Measurements from ENCODE around the gene TPCN2. TPM values are rescaled to one million over a fixed set of nuclear protein-coding genes. Genes with fewer than 3 reads are reported as not detected.
"Not testable (repeated sequence)": the region's sequence is repeated elsewhere in the genome, so short reads cannot be mapped to it uniquely, and the experiment has no call there.

The TPCN2 gene
- polyA plus RNA-seq (2012; ENCODE audit: missing spikeins) = 14.3 TPM

DNA sequence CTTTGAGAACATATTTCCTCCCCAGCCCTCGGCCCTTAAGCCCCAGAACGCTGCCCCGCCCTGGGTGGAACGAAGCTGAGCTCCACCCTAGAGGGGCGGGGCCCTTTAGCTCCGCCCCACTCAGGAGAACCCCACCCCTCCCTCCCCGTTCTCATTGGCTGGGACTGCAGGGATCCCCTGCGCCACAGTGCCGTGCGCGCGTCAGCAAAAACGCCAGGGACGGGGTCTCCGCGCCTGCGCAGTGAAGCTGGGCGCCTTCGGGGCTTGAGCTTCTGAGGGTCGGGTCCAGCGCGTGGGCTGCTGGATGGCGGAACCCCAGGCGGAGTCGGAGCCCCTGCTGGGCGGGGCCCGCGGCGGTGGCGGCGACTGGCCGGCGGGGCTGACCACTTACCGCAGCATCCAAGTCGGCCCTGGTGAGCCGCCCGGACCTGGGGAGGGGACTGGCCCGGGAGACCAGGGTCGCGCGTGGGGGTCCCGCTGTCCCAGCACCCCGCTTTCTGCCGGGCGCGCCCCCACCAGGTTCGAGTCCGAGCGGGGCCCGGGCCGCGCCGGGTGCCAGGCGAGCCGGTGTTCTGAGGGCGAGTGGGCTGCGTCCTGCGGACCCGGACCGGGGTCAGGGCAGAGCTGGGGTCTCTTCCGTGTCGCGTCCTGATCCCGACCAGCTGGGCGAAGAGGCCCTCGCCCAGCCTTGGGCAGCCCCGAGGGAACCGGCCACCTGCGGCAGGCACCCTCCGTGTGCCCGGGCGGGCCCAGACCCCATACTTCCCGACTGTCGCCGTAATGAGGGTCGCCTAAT is at the start of gene TPCN2:
TSS of gene TPCN2 (plus strand) at position 239 of the 796 bp plus-strand sequence. CDS start at position 305, 66 bp downstream.
- FAIRE-seq (peak; percentile 97), DNase-seq (ENCODE audit: insufficient read length) (peak; percentile 97)
- TF ChIP-seq POLR2A (IDR thresholded peaks at IDR 0.05; ENCODE audit: low read depth, low read length) (peak; percentile 60; the same call in 1 of the 2 replicates), POLR2AphosphoS5 (IDR thresholded peaks at IDR 0.05; ENCODE audit: low read depth, low read length) (no peak), TAF1 (IDR thresholded peaks at IDR 0.05; ENCODE audit: borderline replicate concordance, low read depth, low read length) (no peak)

DNA sequence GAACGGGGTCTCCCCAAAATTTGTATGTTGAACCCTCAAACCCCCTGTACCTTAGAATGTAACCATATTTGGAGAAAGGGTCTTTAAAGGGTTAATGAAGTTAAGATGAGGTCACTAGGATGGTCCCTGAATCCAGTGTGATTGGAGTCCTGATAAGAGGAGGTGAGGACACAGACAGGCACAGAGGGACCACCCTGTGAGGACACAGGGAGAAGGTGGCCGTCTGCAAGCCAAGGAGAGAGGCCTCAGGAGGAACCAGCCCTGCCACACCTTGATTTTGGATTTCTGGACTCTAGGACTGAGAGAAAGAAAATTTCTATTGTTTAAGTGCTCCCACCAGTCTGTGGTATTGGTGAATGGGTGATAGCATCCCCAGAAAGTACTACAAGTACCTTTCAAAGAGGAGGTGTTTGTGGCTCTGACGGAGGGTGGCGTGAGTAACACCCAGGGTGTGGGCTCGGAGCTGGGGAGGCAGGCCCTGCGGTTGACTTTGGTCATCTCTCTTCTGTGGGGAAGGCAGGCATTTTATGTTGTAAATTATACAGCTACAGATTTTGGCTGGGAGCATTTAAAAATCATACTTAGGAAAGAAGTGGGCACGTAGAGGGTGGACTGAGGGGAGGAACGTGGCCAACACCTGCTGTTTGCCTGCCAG is 49.5 kb upstream of the TPCN2 start:
- DNase-seq (ENCODE audit: insufficient read length) (no peak), FAIRE-seq (no peak)
- no peak for TF ChIP-seq TAF1 (IDR thresholded peaks at IDR 0.05; ENCODE audit: borderline replicate concordance, low read depth, low read length)
- TF ChIP-seq POLR2AphosphoS5 (IDR thresholded peaks at IDR 0.05; ENCODE audit: low read depth, low read length) = no peak
- no peak for TF ChIP-seq POLR2A (IDR thresholded peaks at IDR 0.05; ENCODE audit: low read depth, low read length)

DNA sequence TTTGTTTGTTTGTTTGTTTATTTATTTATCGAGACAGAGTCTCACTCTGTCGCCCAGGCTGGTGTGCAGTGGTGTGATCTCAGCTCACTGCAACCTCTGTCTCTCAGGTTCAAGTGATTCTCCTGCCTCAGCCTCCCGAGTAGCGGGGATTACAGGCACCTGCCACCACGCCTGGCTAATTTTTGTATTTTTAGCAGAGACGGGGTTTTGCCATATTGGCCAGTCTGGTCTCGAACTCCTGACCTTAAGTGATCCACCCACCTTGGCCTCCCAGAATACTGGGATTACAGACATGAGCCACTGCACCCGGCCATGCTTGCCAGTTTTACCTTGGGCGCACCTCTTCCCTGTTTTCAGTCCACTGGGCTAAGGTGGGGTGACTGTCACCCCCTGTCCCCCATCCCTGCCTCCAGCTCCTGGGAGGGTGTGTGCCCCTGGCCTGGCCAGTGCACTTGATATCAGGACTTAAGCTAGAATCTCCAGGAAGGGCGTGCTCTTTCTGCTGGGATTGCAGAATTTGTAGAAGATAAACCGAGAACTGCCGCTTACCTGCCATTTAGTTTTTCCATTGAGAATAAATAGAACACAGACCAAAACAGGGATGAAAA is 48.9 kb upstream of the TPCN2 start:
- FAIRE-seq; DNase-seq (ENCODE audit: insufficient read length): not testable (repeated sequence)

- no peak for TF ChIP-seq POLR2AphosphoS5 (IDR thresholded peaks at IDR 0.05; ENCODE audit: low read depth, low read length)
- no peak for TF ChIP-seq TAF1 (IDR thresholded peaks at IDR 0.05; ENCODE audit: borderline replicate concordance, low read depth, low read length)
- TF ChIP-seq POLR2A (IDR thresholded peaks at IDR 0.05; ENCODE audit: low read depth, low read length) = no peak
- FAIRE-seq (no peak), DNase-seq (ENCODE audit: insufficient read length) (peak; percentile 2)
These were observed 48.3 kb upstream of the TPCN2 start for GRCh38 chr11:69000391-69000790.

DNA sequence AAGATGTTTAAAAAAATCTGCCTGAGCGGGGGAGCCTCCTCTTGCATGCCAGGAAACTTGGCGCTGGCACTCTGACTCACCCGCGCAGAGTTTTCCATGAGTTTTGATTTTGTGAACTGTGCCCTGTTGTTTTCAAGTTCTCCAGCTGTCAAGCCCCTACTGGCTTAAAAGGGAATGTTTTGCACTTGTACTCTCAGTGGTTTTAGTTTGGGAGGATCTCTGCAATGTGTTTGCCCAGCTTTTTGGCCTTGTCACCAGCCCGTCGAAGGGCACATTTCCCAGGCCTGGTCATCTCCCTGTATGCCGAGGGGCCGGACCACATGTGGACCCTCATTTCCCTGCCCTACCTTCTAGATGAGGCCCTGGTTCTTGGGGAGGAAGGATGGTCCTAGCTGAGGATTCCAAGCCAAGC is 47.9 kb upstream of the TPCN2 start:
- TF ChIP-seq POLR2AphosphoS5 (IDR thresholded peaks at IDR 0.05; ENCODE audit: low read depth, low read length) (no peak), TAF1 (IDR thresholded peaks at IDR 0.05; ENCODE audit: borderline replicate concordance, low read depth, low read length) (no peak), POLR2A (IDR thresholded peaks at IDR 0.05; ENCODE audit: low read depth, low read length) (no peak)
- peak; percentile 0 for DNase-seq (ENCODE audit: insufficient read length)
- FAIRE-seq = no peak

DNA sequence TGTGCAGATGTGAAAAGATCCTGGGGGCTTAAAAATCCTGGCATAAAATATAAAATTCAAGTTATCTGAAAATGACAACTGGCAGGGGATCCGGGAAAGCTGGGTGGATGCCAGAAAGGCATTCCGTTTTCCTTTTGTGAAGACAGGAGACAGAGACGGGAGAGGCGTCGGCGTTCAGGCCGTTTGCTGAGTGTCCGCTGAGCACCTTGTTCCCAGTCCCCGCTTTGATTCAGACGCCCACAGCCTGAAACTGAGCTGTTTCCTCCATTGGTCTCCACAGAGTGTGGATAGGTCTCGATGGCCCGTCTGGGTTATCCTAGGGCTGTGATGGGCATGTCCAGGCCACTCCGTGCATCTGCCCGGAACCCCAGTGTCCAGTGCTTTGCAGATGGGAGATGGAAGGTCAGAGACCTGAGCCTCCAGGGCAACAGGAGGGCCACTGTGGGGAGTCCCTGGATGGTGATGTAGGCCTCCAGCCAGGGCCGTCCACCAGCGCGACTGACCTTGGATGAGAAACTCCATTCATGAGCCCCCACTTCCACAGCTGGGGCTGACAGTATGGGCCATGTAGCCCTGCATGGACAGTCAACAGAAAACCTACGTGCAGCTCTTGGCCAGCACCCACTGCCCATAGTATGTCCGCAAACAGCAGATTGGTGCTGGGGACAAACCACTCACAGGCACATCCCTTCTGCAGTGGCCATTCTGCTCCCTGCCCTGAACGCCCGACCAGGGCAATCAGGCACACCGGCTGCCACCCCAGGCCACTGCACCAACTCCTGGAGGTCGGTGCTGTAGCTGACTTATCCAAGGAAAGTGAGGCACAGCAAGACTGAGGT is 47.3 kb upstream of the TPCN2 start:
- TF ChIP-seq TAF1 (IDR thresholded peaks at IDR 0.05; ENCODE audit: borderline replicate concordance, low read depth, low read length) = no peak
- FAIRE-seq = no peak
- DNase-seq (ENCODE audit: insufficient read length) = peak; percentile 2

- DNase-seq (ENCODE audit: insufficient read length) = peak; percentile 2
- no peak for FAIRE-seq
- no peak for TF ChIP-seq POLR2AphosphoS5 (IDR thresholded peaks at IDR 0.05; ENCODE audit: low read depth, low read length)
- no peak for TF ChIP-seq POLR2A (IDR thresholded peaks at IDR 0.05; ENCODE audit: low read depth, low read length)
- no peak for TF ChIP-seq TAF1 (IDR thresholded peaks at IDR 0.05; ENCODE audit: borderline replicate concordance, low read depth, low read length)
These were observed 46.6 kb upstream of the TPCN2 start for GRCh38 chr11:69002110-69002569.

DNA sequence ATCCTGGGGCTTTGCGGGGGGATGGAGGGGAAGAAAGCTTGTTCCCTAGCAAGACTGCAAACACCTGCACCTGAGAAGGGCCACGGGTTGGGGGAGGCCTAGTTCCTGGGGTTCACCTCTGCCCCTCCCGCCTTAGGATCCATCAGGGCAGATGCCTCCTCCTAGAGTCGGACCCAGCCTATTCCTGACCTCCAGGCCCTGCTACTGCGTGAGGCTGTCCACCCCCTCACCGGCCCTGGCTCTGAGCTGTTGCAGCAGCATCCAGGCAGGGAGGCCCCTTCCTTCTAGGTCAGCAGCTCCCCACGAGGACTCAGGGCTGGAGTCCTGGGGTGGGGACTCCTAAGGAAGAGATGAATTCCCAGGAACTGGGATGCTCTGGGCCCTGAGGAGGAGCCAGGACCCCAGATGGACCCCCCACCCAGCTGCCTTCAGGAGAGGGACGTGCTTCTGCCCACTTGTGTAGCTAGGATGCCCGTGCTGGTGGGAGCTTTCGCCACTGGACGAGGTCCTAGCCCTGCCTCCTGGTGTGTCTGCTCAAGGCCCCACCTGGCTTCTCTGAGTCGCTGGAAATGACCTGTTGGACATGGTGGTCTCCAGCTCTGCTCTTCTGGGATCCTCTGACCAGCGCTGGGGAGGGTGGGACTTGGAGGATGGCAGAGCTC is 46.0 kb upstream of the TPCN2 start:
- no peak for FAIRE-seq
- DNase-seq (ENCODE audit: insufficient read length) = peak; percentile 1
- TF ChIP-seq POLR2AphosphoS5 (IDR thresholded peaks at IDR 0.05; ENCODE audit: low read depth, low read length) = no peak

GRCh38 chr11:69003301-69003865 is 45.3 kb upstream of the TPCN2 start:
- no peak for TF ChIP-seq POLR2A (IDR thresholded peaks at IDR 0.05; ENCODE audit: low read depth, low read length)
- FAIRE-seq = no peak

GRCh38 chr11:69003866-69004367 is 44.8 kb upstream of the TPCN2 start:
- DNase-seq (ENCODE audit: insufficient read length) (peak; percentile 11), FAIRE-seq (no peak)
- no peak for TF ChIP-seq TAF1 (IDR thresholded peaks at IDR 0.05; ENCODE audit: borderline replicate concordance, low read depth, low read length)
- no peak for TF ChIP-seq POLR2A (IDR thresholded peaks at IDR 0.05; ENCODE audit: low read depth, low read length)
- TF ChIP-seq POLR2AphosphoS5 (IDR thresholded peaks at IDR 0.05; ENCODE audit: low read depth, low read length) = no peak

More at GRCh38 chr11:69003301-69003865, 45.3 kb upstream of the TPCN2 start:
- DNase-seq (ENCODE audit: insufficient read length) = peak; percentile 18
